Breast epithelium (tissue), 3 donors: ENCODE results near the gene TNRC18.
"Not testable (repeated sequence)": the region's sequence is repeated elsewhere in the genome, so short reads cannot be mapped to it uniquely, and the experiment has no call there.

Experiments used
- POLR2A ChIP-seq: fragments of 450-650 bp; IDR thresholded peaks from one replicate; pipeline ENCODE4 v1.6.1; 2016; ENCODE audit warnings: antibody characterized with exemption, mild to moderate bottlenecking, moderate library complexity
- POLR2AphosphoS5 ChIP-seq, 3 donors: sonication (generic); formaldehyde crosslinking; IDR thresholded peaks; one replicate each; pipeline ENCODE4 v1.6.1; 2017; ENCODE audit warnings: antibody characterized with exemption in 3 of 3
- TF ChIP-seq, protein P1 (sequence below), 3 donors: fragments of 450-650 bp; IDR thresholded peaks; one replicate each; pipeline ENCODE4 v1.5.1; 2016 to 2017; ENCODE audit warnings: antibody characterized with exemption in 3 of 3, mild to moderate bottlenecking in 3 of 3, moderate library complexity in 3 of 3

DNA sequence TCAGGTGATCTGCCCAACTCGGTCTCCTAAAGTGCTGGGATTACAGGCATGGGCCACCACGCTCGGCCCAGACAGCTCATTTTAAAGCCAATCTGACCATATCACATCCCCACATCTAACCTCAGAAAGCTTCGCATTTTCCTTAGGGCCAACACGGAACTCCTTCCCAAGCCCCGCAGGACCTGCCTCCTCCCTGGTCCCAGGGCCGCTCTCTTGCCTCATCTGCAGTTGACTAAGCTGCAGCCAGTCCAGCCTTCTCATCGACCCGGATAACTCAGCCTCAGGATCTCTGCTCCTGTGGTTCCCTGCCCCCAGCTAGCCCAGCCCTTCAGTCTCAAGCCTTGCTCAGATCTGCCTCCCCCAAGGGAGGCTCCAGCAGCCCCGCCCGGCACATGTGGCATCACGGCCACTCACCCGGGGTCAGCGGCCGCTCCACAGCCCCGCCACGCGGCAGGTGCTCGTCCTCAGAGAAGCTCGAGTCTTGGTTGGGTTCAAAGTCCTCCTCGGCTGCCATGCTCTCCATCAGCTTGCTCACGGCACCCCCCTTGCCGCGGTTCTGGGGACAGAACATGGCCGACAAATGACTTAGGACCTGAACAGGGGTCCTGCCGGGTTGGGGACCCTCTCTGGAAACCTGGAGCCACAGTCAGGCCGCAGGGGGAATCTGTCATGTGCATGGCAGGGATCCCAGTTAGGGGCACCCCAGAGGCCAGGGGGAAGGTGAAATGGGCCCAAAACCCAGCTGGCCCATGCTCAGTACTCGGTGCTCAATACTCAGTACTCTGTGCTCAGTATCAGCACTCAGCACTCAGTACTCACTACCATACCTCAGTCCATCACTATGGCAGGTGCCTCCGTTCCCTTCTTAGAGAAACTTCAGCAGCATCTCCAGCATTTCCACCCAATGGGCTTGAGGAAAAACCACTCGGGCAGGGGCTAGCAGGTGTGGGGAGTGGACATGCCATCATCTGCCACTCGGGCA is 99.5 kb downstream of the TNRC18 start:
- TF ChIP-seq, protein P1, sequence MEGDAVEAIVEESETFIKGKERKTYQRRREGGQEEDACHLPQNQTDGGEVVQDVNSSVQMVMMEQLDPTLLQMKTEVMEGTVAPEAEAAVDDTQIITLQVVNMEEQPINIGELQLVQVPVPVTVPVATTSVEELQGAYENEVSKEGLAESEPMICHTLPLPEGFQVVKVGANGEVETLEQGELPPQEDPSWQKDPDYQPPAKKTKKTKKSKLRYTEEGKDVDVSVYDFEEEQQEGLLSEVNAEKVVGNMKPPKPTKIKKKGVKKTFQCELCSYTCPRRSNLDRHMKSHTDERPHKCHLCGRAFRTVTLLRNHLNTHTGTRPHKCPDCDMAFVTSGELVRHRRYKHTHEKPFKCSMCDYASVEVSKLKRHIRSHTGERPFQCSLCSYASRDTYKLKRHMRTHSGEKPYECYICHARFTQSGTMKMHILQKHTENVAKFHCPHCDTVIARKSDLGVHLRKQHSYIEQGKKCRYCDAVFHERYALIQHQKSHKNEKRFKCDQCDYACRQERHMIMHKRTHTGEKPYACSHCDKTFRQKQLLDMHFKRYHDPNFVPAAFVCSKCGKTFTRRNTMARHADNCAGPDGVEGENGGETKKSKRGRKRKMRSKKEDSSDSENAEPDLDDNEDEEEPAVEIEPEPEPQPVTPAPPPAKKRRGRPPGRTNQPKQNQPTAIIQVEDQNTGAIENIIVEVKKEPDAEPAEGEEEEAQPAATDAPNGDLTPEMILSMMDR (IDR thresholded peaks at IDR 0.05) = not testable (repeated sequence)
- TF ChIP-seq POLR2A; POLR2AphosphoS5 (IDR thresholded peaks at IDR 0.05): not testable (repeated sequence)
